GM19023 (cell line): ENCODE results near the gene NR1D2.
A peak's percentile ranks its signal among the peaks of the same experiment; 100 is the strongest.
"Not testable (repeated sequence)": the region's sequence is repeated elsewhere in the genome, so short reads cannot be mapped to it uniquely, and the experiment has no call there.

Source experiments
- ATAC-seq: cut with Tn5 transposase; IDR thresholded peaks from one replicate; pipeline ENCODE4 v1.9.1; 2021; ENCODE audit warnings: mild to moderate bottlenecking, moderate library complexity; ENCODE audit not compliant: unreplicated experiment

Gene NR1D2

GRCh38 chr3:24002129-24002528, 57.0 kb downstream of the NR1D2 start:
- ATAC-seq, result no peak

GRCh38 chr3:24003466-24003865, 58.4 kb downstream of the NR1D2 start:
- no peak for ATAC-seq

DNA sequence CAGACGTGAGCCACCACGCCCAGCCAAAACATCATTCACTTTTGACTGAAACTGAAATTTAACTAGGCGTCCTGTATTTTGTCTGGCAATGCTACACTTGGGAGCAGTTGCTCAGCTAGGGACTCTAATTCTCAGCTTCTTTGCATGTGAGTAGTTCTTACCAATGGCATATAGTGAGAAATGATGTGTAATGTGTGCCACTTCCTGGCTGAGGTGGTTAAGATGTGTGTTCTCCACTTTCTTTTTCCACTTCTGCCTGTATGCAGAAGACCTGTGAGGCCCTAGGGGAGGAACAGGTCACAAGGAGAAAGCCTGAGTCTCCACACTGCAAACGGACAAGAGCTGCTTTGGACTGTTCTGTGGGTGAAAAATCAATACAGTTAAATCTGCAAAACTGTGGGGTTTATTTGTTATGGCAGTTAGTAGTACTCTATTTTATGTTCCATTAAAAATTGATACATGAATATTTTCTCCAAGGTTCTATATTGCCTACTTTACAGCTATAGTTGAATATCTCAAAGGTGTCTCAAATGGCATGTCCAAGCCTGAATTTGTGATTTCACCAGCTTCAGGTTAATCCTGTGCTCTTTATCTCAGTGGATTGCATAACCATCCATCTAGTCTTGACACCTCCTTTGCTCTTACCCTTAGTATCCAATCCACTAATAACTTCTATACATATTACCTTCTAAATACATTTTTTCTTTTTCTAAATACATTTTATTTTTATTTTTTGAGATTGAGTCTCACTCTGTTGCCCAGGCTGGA, 59.3 kb downstream of the NR1D2 start:
- ATAC-seq, result peak; percentile 77

DNA sequence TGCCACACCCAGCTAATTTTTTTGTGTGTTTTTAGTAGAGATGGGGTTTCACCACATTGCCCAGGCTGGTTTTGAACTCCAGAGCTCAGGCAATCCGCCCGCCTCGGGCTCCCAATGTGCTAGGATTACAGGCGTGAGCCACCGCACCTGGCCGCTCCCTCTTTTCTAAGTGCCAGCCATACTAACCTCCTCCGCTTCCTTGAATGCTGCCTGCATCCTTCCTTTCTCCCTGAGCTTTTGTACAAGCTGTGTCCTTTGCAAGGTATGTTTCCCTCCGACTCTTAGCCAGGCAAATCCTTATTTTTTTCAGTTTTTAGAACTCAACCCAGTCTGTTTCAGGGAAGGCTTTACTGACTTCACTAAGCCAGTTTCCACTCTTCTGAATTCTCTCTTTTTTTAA, 60.6 kb downstream of the NR1D2 start:
- ATAC-seq, result no peak

DNA sequence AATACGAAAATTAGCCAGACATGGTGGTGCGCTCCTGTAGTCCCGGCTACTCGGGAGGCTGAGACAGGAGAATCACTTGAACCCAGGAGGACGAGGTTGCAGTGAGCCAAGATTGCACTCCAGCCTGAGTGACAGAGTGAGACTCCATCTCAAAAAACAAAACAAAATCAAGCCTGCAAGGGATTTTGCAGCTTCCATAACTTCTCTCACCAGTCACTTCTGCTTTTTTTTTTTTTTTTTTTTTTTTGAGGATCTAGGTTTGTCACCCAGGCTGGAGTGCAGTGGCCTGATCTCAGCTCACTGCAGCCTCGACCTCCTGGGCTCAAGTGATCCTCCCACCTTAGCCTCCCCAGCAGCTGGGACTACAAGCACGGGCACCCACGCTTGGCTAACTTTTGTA, 65.7 kb downstream of the NR1D2 start:
- not testable (repeated sequence) for ATAC-seq

DNA sequence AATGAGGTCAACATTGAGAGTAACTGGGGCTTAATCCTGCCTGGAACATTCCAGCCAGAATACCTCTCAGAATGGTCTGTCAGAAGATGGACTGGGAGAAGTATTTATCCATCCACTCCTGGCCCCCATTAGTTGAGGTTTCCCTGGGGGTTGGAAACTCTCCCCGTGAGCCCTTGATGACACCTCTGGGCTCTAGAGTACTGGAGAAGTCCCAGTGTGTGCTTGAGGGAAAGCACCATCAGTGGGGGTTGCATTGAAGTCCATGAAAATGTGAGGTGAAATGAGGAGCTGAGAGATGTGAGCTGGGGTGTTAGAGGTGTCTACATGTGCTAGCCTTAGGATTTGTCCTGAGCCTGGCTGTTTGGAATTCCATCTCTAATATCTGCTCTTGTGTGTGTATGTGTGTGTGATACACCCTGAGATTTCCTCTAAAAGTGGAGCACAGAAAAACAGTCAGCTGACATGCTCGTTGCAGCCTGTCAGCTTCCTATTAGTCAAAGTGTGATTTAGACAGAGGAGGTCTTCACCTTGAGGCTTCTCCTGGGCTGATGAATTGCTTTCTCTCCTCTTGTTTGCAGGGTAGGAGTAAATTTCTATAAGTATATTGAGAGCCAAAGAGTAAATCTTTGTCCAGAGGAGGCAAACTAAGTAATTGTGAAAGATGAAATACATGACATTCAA, 67.6 kb downstream of the NR1D2 start:
- no peak for ATAC-seq

GRCh38 chr3:24017305-24017704, 72.2 kb downstream of the NR1D2 start:
- ATAC-seq, result no peak

- no peak for ATAC-seq
Measured at GRCh38 chr3:24018784-24019570, 73.9 kb downstream of the NR1D2 start.

DNA sequence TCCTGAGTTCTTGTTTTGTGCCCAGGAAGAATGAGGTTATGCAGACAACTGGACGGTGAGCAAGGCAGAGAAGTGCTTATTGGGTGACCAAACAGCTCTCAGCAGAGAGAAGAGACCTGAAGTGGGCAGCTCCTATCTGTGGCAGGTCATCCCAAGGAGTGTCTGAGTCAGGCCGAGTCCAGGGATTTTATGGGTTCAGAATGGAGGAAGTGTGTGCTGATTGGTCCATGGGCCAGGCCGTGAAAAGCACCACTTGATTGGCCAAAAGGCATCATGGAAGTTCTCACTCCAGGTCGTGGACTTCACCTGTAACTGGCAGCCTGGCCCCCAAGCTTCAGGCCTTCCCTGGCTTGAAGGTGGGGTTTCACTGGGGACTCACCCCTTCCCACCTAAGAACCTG, 74.5 kb downstream of the NR1D2 start:
- ATAC-seq, result no peak

- ATAC-seq, result no peak
Measured at GRCh38 chr3:24020036-24020691, 75.1 kb downstream of the NR1D2 start.

- ATAC-seq, result no peak
Measured at GRCh38 chr3:24023197-24023596, 78.1 kb downstream of the NR1D2 start.

DNA sequence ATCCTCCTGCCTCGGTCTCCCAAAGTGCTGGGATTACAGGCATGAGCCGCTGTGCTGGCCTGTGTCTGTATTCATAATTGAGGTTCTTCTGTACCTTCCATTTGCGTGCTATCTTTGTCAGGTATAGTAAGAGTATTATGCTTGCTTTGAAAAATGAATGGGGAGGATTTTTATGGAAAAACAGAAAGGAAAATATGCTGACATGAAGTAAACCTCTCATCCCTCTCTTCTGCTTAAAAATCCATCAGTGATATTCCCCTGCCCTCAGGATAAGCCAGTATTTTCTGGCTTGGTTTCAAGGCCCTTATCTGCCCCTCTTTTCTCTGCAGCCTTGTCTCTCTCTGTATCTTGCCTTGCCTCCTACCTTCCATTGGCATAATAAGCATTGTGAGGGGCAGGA, 80.7 kb downstream of the NR1D2 start:
- ATAC-seq, result no peak

GRCh38 chr3:24026665-24027064, 81.6 kb downstream of the NR1D2 start:
- not testable (repeated sequence) for ATAC-seq

- ATAC-seq, result no peak
Measured at GRCh38 chr3:24027946-24028345, 82.9 kb downstream of the NR1D2 start.
